Activated T-cell treated with anti-CD3 and anti-CD28 coated beads, Interleukin-2, amount 50 U/mL, for 4 hours (primary cell): ENCODE data around the gene CCND3. TPM values are rescaled to one million over a fixed set of nuclear protein-coding genes. Genes with fewer than 3 reads are reported as not detected.
A peak's percentile ranks its signal among the peaks of the same experiment; 100 is the strongest.

Source experiments
- ATAC-seq, 2 donors: fragments of 200-7000 bp; cut with Tn5 transposase; one replicate each; pipeline ENCODE4 v1.10.0; 2021
- DNase-seq: peaks from one replicate; pipeline ENCODE4 v3.0.0-alpha.2; 2020
- H3K27me3 Mint-ChIP-seq: one replicate; pipeline ENCODE4 v1.8.0; 2021; ENCODE audit warnings: low read depth, mixed read lengths
- H3K36me3 Mint-ChIP-seq: one replicate; pipeline ENCODE4 v1.8.0; 2022; ENCODE audit warnings: mixed read lengths; ENCODE audit not compliant: insufficient read depth
- H3K4me1 Mint-ChIP-seq: one replicate; pipeline ENCODE4 v1.8.0; 2021; ENCODE audit warnings: low read depth, mixed read lengths
- H3K4me3 Mint-ChIP-seq: one replicate; pipeline ENCODE4 v1.8.0; 2021; ENCODE audit warnings: mild to moderate bottlenecking, moderate library complexity, mixed read lengths
- H3K9me3 Mint-ChIP-seq: one replicate; pipeline ENCODE4 v1.8.0; 2021; ENCODE audit warnings: mixed read lengths
- total RNA-seq, 3 donors: library from RNA; stranded (reverse); gene quantifications; one replicate each; pipeline ENCODE4 v1.2.1, GENCODE V29; 2021

CCND3 gene
- 100 to 1,000 TPM; 424 to 518 (median 474) TPM for total RNA-seq

DNA sequence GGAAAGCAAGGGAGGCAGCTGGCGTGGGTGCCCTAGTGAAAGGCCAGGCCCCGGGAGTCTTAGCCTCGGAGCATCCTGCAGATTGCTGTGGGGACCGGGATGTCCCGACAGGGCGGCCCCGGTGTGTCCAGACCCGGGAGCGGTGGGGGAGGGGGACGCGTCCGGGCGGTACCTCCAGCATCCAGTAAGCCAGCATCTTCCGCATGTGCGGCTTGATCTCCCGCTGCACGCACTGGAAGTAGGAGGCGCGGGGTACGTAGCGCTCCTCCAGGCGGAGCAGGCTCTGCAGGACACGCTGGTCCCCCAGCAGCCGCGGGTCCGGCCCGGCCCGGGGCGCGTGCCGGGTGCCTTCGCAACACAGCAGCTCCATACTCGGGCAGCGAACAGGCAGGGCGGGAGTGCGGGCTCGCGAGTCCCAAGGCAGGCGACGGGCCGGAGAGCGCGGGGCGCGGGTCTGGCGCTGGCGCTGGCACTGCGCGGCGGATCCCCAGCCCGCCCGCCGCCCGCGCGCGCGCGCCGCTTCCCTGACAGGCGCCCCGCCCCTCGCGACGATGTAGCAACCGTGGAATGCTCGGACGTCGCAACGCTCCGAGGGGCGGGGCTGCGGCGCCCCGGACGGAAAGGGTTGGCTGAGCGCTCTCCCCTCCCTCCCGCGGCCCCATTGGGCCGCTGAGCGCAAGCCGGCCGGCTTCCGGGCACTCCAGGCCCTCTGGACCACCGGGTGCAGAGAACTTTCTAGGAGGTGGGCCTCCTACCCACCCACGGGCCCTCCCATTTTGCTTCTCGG is at the start of gene CCND3:
Gene CCND3, minus strand, starts transcription at position 529 of the 787 bp plus-strand sequence. Its CDS starts 159 bp downstream, at position 370.
- ATAC-seq (peak; percentile 85), DNase-seq (peak; percentile 79)
- Mint-ChIP-seq H3K36me3 (peaks cover 21% of the 10 kb centered on the region), H3K9me3 (no peaks in the 10 kb centered on the region), H3K4me3 (peak within 1 kb of the TSS; percentile 96), H3K27me3 (no peaks in the 10 kb centered on the region), H3K4me1 (peaks cover 67% of the 10 kb centered on the region)

DNA sequence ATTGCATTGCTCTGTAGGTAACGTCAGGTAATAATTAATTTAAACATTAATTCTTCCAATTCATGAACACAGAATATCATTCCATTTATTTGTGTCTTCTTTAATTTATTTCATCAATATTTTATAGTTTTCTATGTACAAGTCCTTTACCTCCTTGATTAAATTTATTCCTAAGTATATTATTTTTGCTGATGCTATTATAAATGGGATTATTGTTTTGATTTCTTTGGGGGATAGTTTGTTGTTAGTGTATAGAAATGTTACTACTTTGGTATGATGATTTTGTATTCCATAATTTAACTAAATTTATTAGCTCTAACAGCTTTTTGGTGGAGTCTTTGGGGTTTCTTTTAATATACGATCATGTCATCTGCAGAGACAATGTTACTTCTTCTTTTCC is 44.7 kb upstream of the CCND3 start:
- Mint-ChIP-seq H3K4me3 (no peak overlapping the region), H3K4me1 (peaks cover 60% of the 10 kb centered on the region), H3K27me3 (no peaks in the 10 kb centered on the region), H3K9me3 (no peaks in the 10 kb centered on the region), H3K36me3 (peaks cover 14% of the 10 kb centered on the region)
- DNase-seq, result no peak
- ATAC-seq, result no peak

DNA sequence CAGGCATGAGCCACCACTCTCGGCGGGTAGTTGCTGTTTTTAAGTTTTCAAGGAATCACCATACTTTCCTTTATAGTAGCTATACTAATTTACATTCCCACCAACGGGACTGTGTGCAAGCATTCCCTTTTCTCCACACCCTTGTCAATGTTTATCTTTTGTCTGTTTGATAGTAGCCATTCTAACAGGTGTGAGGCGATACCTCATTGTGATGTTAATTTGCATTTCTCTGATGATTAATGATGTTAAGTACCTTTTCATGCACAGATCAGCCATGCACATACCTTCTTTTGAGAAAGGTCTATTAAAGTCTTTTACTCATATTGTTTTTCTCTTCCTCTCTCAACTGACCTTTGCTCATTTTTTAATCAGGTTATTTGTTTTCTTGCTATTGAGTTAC is 43.0 kb upstream of the CCND3 start:
- ATAC-seq (peak; percentile 46 to 63), DNase-seq (no peak)
- H3K4me1 Mint-ChIP-seq, result peaks cover 64% of the 10 kb centered on the region
- peaks cover 15% of the 10 kb centered on the region for H3K36me3 Mint-ChIP-seq
- no peaks in the 10 kb centered on the region for H3K27me3 Mint-ChIP-seq
- H3K9me3 Mint-ChIP-seq, result no peaks in the 10 kb centered on the region
- no peak overlapping the region for H3K4me3 Mint-ChIP-seq

DNA sequence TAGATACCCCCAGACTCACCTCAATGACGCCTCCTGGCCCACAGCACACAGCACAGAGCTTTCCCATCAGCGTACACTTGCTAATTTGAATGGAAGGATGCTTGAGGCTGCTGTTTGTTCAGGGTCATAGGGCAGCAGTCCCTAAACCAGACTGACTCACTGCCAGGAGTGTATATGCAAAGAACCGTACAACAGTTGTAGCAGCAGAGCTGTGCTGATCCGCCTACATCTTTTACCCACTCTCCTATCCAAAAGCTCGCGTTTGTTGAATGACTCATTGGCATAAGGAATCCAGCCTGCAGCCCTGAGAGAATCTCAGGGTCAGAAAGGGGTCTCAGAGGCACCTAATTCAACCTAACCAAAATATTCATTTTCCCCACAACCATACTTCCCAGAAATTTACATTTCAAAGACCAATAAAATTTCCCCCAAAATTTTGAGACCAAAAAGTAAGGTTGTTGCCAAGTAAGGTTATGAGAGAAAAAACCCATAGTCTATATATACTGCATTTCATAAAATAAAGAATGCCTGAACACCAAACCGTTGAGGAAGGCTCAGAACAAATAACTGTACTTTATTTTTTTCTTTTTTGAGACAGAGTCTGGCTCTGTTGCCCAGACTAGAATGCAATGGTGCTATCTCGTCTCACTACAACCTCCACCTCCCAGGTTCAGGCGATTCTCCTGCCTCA is 35.3 kb upstream of the CCND3 start:
- ATAC-seq (peak; percentile 95 to 96), DNase-seq (peak; percentile 26)
- Mint-ChIP-seq H3K36me3 (peaks cover 5% of the 10 kb centered on the region), H3K4me1 (peaks cover 77% of the 10 kb centered on the region), H3K27me3 (no peaks in the 10 kb centered on the region), H3K4me3 (peak overlapping the region; percentile 29), H3K9me3 (no peaks in the 10 kb centered on the region)

DNA sequence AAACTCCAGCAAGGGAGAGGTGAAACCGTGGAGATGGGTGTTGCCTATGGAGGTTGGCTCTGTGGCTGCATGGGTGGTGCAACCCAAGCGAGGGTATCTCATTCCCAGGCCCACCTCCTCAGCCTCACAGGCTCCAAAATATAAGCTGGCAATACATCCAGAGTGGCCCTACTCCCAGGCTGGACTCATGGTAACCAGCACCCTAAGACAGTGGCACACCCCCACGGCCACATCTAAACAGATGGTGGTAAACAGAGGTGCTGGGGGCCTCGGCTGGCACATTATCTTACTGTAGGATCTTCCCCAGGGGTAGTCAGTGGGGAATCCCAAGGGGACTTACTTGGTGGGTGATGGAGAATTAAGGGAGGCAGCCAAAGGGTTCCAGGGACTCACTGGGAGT is 33.7 kb upstream of the CCND3 start:
- ATAC-seq (no peak), DNase-seq (no peak)
- H3K4me3 Mint-ChIP-seq, result peak overlapping the region; percentile 11
- no peaks in the 10 kb centered on the region for H3K27me3 Mint-ChIP-seq
- peaks cover 2% of the 10 kb centered on the region for H3K36me3 Mint-ChIP-seq
- peaks cover 80% of the 10 kb centered on the region for H3K4me1 Mint-ChIP-seq
- H3K9me3 Mint-ChIP-seq, result no peaks in the 10 kb centered on the region

DNA sequence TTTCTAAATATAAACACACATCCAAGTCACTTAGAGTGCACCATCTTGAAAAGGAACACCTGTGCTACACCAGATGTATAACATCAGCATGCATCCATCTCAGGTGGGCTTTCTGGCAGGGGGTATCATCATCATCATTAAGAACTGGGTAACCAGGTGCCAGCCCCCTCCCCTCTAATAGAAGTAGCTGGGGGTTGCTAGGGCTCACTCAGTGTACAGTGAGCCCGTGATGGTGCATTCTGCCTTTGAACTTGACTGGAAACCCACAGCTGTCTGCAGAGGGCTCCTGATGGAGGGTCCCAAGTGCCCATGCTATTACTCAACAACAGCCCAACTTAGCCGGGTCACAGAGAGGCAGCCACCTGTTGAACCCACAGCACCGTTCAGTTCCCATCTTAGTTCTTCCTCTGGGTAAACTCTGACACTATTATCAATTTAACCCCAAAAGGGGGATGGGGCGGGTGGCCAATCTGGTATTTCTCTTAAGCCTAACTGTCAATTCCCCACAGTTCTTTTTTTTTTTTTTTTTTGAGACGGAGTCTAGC is 32.7 kb upstream of the CCND3 start:
- H3K4me3 Mint-ChIP-seq, result no peak overlapping the region
- H3K9me3 Mint-ChIP-seq, result no peaks in the 10 kb centered on the region
- no peaks in the 10 kb centered on the region for H3K27me3 Mint-ChIP-seq
- H3K36me3 Mint-ChIP-seq, result peaks cover 2% of the 10 kb centered on the region
- peaks cover 78% of the 10 kb centered on the region for H3K4me1 Mint-ChIP-seq
- no peak for ATAC-seq
- DNase-seq, result no peak

DNA sequence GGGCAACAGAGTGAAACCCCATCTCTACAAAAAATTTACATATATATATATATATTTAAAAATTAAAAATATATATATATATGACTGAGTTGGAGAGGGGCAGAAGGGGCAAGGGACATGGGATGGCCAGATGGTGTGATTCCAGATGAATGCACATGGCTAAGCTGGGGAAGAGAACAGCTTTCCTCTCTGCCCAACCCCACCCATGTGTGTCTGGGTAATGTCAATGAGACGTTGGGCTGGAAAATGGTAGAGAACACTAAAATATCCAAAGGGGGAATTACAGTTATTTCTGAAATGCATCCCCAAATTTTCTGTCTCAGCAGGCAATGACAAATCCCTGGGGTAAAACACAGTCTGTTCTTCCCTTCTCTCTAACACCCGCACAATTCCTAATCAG is 31.2 kb upstream of the CCND3 start:
- Mint-ChIP-seq H3K9me3 (no peaks in the 10 kb centered on the region), H3K27me3 (no peaks in the 10 kb centered on the region), H3K4me3 (no peak overlapping the region), H3K4me1 (peaks cover 79% of the 10 kb centered on the region), H3K36me3 (peaks cover 2% of the 10 kb centered on the region)
- DNase-seq (no peak), ATAC-seq (no peak)

DNA sequence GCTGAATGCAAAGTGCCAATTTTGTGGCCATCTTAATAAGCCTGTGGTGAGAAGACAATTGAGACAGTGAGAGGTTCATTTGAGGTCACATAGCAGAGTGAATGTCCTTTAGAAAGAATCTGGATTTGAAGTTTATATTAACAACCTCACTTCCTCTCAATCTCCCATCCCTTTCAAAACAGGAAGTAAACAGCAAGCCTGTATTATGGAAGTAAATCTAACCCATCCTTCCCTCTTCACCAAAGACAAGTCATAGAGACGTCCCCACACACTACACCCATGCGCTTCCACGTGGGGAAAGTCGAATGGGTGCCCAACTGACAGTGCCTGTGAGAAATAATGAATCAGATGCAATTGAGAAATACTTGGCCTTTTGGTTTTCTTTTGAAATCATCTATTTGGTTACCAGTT is 28.8 kb upstream of the CCND3 start:
- DNase-seq (peak; percentile 50), ATAC-seq (peak; percentile 94 to 95)
- peaks cover 2% of the 10 kb centered on the region for H3K36me3 Mint-ChIP-seq

DNA sequence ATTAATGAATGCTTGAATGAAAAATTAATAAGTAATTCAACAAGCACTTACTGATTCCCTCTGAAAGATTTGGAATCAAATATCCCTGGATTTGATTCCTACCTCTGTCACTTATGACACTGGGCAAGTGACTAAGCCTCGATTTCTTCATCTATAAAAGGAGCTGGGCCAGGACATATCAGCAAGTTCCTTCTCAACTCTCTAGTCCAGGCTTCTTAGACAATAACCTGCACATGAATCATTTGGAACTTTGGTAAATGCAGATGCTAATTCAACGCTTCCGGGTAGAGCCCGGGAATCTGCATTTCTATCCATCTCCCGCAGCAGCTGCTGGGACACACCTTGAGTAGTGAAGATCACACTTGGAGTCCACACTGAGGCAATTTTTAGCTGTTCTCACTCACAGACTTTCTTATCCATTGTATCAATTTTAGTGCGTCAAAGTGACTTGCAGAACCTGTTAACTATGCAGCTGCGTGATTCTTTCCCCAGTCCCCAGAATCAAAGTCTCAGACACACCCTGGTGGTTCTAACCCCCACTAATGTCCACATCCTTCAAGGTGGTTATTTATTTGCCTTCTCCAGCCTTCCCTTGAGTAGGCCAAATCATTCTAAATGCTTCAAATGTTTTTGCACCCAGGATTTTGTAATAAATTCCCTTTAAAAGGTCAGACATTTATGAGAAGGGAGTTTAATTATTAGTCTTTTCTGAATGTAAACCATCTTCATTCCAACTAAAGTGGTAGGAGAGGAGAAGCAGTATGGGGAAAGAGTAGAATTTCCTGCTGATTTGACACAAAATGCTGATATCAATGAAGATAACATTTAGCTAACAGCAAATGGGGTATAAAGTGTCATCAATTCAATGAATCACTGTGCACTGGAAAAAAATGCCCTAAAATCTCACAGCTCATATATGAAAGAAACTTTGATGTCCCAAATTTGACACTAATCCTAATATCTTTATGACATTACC is 26.0 kb upstream of the CCND3 start:
- DNase-seq (no peak), ATAC-seq (no peak)
- H3K9me3 Mint-ChIP-seq, result no peaks in the 10 kb centered on the region
- no peak overlapping the region for H3K4me3 Mint-ChIP-seq
- peaks cover 19% of the 10 kb centered on the region for H3K36me3 Mint-ChIP-seq
- H3K27me3 Mint-ChIP-seq, result no peaks in the 10 kb centered on the region
- H3K4me1 Mint-ChIP-seq, result peaks cover 77% of the 10 kb centered on the region

More for the DNA sequence above, 28.8 kb upstream of the CCND3 start:
- Mint-ChIP-seq H3K4me1 (peaks cover 77% of the 10 kb centered on the region), H3K4me3 (peak overlapping the region; percentile 14), H3K9me3 (no peaks in the 10 kb centered on the region), H3K27me3 (no peaks in the 10 kb centered on the region)

DNA sequence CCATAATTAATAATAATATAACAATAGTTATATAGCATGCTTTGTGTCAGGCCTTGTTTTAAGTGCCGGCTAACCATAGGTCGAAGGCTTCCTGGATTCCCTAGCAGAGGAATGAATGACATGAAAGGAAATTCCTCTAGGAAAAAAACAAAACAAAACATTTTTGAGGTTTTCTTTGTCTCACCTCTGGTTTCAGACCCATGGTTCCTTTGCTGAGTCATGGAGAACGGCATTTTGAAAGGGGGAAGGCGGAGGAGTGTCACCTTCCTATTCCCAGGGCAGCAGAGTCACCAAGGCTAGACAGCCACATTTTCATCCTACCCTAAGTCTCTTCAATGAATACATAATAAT is 25.3 kb upstream of the CCND3 start:
- ATAC-seq, result no peak

DNA sequence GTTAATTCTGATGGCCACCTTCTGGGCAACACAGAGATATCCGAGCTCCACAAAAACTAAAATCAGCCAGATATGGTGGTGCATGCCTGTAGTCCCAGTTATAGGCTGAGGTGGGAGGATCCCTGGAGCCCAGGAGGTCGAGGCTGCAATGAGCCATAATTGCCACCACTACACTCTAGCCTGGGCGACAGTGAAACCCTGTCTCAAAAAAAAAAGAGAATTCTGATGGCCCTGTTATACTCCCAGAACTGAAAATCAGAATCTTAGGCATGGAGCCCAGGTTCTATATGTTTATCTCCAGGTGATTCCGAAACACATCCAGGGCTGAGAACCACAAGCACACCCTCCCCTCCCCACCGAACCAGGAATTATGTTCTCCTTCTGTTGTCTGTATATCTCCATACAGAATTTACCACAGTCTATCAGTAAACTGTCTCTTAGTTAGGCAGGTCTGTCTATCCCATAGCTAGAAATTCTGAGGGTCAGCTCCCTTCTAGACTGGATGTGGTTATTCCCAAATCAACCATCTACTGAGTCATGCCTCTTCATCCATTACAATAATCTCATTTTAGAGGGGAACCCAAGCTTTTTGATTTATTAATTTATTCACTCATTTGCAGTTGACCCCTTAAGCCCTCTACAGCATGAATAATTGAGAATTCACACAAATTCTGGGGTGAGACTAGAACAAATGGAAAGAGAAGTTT is 24.8 kb upstream of the CCND3 start:
- H3K4me3 Mint-ChIP-seq, result no peak overlapping the region
- peaks cover 81% of the 10 kb centered on the region for H3K4me1 Mint-ChIP-seq
- no peaks in the 10 kb centered on the region for H3K9me3 Mint-ChIP-seq
- DNase-seq (no peak), ATAC-seq (no peak)
- H3K27me3 Mint-ChIP-seq, result no peaks in the 10 kb centered on the region
- peaks cover 24% of the 10 kb centered on the region for H3K36me3 Mint-ChIP-seq

More for the DNA sequence above, 25.3 kb upstream of the CCND3 start:
- peaks cover 75% of the 10 kb centered on the region for H3K4me1 Mint-ChIP-seq
- peaks cover 19% of the 10 kb centered on the region for H3K36me3 Mint-ChIP-seq
- no peak for DNase-seq
- no peaks in the 10 kb centered on the region for H3K9me3 Mint-ChIP-seq
- no peaks in the 10 kb centered on the region for H3K27me3 Mint-ChIP-seq
- no peak overlapping the region for H3K4me3 Mint-ChIP-seq

DNA sequence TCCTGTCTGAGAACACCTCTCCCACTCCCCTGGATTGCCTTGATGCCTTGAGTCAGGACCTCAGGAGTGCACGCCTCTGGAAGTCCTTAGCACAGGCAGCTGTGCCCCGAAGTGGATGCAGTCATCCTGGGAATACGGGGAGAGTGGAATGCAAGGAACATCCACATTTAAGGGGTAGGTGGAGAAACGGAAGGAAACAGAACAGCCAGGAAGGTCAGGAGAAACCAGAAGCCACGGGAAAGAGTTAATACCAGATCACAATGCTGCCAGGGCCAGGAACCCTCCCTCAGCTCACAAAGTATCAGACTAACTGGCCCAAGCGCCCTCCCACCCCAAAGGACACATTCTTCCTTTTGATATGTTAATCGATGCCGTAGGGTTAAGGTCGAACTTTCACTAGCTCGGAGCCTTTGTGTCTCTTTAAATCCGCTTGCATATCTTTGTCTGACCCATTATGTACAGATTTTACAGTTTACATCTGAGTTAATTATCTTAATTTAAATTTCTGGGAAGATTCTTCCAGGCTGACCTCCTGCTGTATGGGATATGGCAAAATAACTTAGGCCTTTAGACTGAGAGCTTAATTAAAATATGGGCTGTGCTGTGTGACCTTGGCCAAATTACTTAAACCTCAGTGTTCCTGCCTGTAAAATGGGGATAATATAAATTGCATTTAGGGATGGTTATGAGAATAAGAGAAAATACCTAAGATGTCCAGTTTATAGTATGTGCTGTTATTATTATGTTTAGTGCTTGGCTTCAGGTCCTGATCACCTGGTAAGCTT is 24.0 kb upstream of the CCND3 start:
- DNase-seq (no peak), ATAC-seq (no peak)
- H3K36me3 Mint-ChIP-seq, result peaks cover 24% of the 10 kb centered on the region
- H3K9me3 Mint-ChIP-seq, result no peaks in the 10 kb centered on the region
- no peaks in the 10 kb centered on the region for H3K27me3 Mint-ChIP-seq
- peaks cover 82% of the 10 kb centered on the region for H3K4me1 Mint-ChIP-seq
- H3K4me3 Mint-ChIP-seq, result no peak overlapping the region
